ENCODE measurements around the gene INO80C.

Gene INO80C

DNA sequence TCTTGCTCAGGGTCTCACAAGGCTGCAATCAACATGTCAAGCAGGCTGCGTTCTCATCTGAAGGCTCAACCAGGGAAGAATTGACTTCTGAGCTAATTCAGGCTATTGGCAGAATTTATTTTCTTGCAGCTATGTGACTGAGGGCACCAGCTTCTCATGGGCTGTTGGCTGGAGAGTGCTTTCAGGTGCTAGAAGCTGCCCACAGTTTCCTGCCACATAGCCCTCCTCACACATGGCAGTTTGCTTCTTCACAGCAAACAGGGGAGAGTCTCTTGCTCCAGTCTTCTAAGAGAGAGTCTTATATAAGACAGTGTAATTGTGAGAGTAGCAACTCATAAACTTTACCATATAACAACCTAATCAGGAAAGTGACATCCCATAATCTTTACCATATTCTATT, 37.5 kb upstream of the INO80C start:
- H3K27me3 ChIP-seq (replicated peaks; ENCODE audit: insufficient read depth, low read length), result no peaks in the 10 kb centered on the region
- no peak overlapping the region for H3K4me2 ChIP-seq (ENCODE audit: low read depth, low read length)
- DNase-seq, result no peak
- H3K79me2 ChIP-seq (ENCODE audit: low read length), result no peaks in the 10 kb centered on the region
- H3K36me3 ChIP-seq (replicated peaks; ENCODE audit: insufficient read depth, low read length), result no peaks in the 10 kb centered on the region
- H3K9me2 ChIP-seq (replicated peaks; ENCODE audit: insufficient read depth, low read length), result no peaks in the 10 kb centered on the region
- H3K9me3 ChIP-seq (replicated peaks; ENCODE audit: insufficient read depth, low read length), result no peaks in the 10 kb centered on the region
- no peaks in the 10 kb centered on the region for H4K20me1 ChIP-seq (ENCODE audit: insufficient read depth, low read length)
- H3F3A ChIP-seq (ENCODE audit: insufficient read depth, low read length), result no peaks in the 10 kb centered on the region
- H2AFZ ChIP-seq (ENCODE audit: low read length), result no peak overlapping the region
- H3K9ac ChIP-seq (ENCODE audit: low read length), result no peak overlapping the region
- TF ChIP-seq EZH2 (optimal IDR thresholded peaks at IDR 0.05; ENCODE audit: low read depth, low read length), result no peak
- no peak for TF ChIP-seq EZH2phosphoT487 (IDR thresholded peaks at IDR 0.05; ENCODE audit: low read length)
- TF ChIP-seq, protein P1, sequence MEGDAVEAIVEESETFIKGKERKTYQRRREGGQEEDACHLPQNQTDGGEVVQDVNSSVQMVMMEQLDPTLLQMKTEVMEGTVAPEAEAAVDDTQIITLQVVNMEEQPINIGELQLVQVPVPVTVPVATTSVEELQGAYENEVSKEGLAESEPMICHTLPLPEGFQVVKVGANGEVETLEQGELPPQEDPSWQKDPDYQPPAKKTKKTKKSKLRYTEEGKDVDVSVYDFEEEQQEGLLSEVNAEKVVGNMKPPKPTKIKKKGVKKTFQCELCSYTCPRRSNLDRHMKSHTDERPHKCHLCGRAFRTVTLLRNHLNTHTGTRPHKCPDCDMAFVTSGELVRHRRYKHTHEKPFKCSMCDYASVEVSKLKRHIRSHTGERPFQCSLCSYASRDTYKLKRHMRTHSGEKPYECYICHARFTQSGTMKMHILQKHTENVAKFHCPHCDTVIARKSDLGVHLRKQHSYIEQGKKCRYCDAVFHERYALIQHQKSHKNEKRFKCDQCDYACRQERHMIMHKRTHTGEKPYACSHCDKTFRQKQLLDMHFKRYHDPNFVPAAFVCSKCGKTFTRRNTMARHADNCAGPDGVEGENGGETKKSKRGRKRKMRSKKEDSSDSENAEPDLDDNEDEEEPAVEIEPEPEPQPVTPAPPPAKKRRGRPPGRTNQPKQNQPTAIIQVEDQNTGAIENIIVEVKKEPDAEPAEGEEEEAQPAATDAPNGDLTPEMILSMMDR (IDR thresholded peaks at IDR 0.05; ENCODE audit: low read length), result no peak
- no peaks in the 10 kb centered on the region for H3K4me1 ChIP-seq (ENCODE audit: low read length)
- H3K27ac ChIP-seq (ENCODE audit: low read length), result no peak overlapping the region
- no peak overlapping the region for H3K4me3 ChIP-seq (ENCODE audit: low read length)

DNA sequence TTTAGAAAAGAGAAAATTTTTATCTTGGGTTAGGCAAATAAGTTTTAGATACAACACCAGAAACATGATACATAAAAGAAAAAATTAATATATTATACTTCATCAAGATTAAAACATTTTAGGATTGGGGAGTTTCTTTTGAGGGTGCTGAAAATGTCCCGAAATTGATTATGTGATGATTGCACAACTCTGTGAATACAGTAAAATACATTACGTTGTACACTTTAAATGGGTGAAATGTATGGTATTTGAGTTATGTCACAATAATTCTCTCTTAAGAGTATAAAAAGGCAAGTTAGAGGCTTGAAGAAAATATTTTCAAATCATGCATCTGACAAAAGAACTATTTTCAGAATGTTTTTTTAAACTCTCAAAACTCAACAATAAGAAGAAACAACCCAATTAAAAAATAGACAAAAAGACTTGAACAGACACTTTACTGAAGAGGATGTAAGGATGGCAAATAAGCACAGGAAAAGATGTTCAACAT, 36.2 kb upstream of the INO80C start:
- Histone ChIP-seq H3K4me2 (ENCODE audit: low read depth, low read length) (no peak overlapping the region), H3F3A (ENCODE audit: insufficient read depth, low read length) (no peaks in the 10 kb centered on the region), H3K27me3 (replicated peaks; ENCODE audit: insufficient read depth, low read length) (no peaks in the 10 kb centered on the region), H3K9me2 (replicated peaks; ENCODE audit: insufficient read depth, low read length) (no peaks in the 10 kb centered on the region), H3K9me3 (replicated peaks; ENCODE audit: insufficient read depth, low read length) (no peaks in the 10 kb centered on the region), H2AFZ (ENCODE audit: low read length) (no peak overlapping the region), H3K4me1 (ENCODE audit: low read length) (no peaks in the 10 kb centered on the region), H3K9ac (ENCODE audit: low read length) (no peak overlapping the region), H3K27ac (ENCODE audit: low read length) (no peak overlapping the region), H3K36me3 (replicated peaks; ENCODE audit: insufficient read depth, low read length) (no peaks in the 10 kb centered on the region), H3K79me2 (ENCODE audit: low read length) (no peaks in the 10 kb centered on the region), H3K4me3 (ENCODE audit: low read length) (no peak overlapping the region), H4K20me1 (ENCODE audit: insufficient read depth, low read length) (no peaks in the 10 kb centered on the region)
- TF ChIP-seq EZH2phosphoT487 (IDR thresholded peaks at IDR 0.05; ENCODE audit: low read length), result no peak
- TF ChIP-seq, protein P1 (IDR thresholded peaks at IDR 0.05; ENCODE audit: low read length), result no peak
- TF ChIP-seq EZH2 (optimal IDR thresholded peaks at IDR 0.05; ENCODE audit: low read depth, low read length), result no peak
- DNase-seq, result no peak

DNA sequence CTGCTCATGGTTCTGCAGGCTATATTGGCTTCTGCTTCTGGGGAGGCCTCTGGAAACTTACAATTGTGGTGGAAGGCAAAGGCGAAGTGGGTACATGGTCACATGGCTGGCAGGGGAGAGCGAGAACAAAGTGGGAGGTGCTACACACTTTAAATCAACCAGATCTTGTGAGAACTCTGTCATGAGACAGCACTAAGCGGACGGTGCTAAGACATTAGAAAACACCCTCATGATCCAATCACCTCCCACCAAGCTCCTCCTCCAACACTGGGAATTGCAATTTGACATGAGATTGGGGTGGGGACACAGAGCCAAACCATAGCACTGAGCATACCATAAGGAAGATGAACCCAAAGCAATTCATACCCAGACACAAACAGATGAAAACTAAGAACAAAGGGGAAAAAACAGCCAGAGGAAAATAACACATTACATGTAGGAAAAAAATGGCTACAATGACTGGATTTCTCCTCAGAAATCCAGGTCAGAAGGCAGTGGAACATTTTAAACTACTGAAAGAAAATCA, 31.1 kb upstream of the INO80C start:
- Histone ChIP-seq H3K36me3 (replicated peaks; ENCODE audit: insufficient read depth, low read length) (no peaks in the 10 kb centered on the region), H2AFZ (ENCODE audit: low read length) (no peak overlapping the region)

More for the DNA sequence above, 31.1 kb upstream of the INO80C start:
- H3K9ac ChIP-seq (ENCODE audit: low read length), result no peak overlapping the region
- no peaks in the 10 kb centered on the region for H3K9me2 ChIP-seq (replicated peaks; ENCODE audit: insufficient read depth, low read length)
- no peak overlapping the region for H3K4me2 ChIP-seq (ENCODE audit: low read depth, low read length)
- no peaks in the 10 kb centered on the region for H4K20me1 ChIP-seq (ENCODE audit: insufficient read depth, low read length)
- H3F3A ChIP-seq (ENCODE audit: insufficient read depth, low read length), result no peaks in the 10 kb centered on the region
- H3K4me3 ChIP-seq (ENCODE audit: low read length), result no peak overlapping the region
- no peak for DNase-seq
- no peaks in the 10 kb centered on the region for H3K4me1 ChIP-seq (ENCODE audit: low read length)
- TF ChIP-seq, protein P1 (IDR thresholded peaks at IDR 0.05; ENCODE audit: low read length), result no peak
- no peak for TF ChIP-seq EZH2 (optimal IDR thresholded peaks at IDR 0.05; ENCODE audit: low read depth, low read length)
- TF ChIP-seq EZH2phosphoT487 (IDR thresholded peaks at IDR 0.05; ENCODE audit: low read length), result no peak
- H3K9me3 ChIP-seq (replicated peaks; ENCODE audit: insufficient read depth, low read length), result no peaks in the 10 kb centered on the region
- H3K79me2 ChIP-seq (ENCODE audit: low read length), result no peaks in the 10 kb centered on the region
- no peaks in the 10 kb centered on the region for H3K27me3 ChIP-seq (replicated peaks; ENCODE audit: insufficient read depth, low read length)
- no peak overlapping the region for H3K27ac ChIP-seq (ENCODE audit: low read length)
